NCI-H748 (cell line): ENCODE results near the gene ZNF644.
"Not testable (repeated sequence)": the region's sequence is repeated elsewhere in the genome, so short reads cannot be mapped to it uniquely, and the experiment has no call there.

Experiments
- DNase-seq: peaks from one replicate; lab custom pipeline; 2025; ENCODE audit not compliant: unreplicated experiment; lab: John Stamatoyannopoulos, UW

The ZNF644 gene

DNA sequence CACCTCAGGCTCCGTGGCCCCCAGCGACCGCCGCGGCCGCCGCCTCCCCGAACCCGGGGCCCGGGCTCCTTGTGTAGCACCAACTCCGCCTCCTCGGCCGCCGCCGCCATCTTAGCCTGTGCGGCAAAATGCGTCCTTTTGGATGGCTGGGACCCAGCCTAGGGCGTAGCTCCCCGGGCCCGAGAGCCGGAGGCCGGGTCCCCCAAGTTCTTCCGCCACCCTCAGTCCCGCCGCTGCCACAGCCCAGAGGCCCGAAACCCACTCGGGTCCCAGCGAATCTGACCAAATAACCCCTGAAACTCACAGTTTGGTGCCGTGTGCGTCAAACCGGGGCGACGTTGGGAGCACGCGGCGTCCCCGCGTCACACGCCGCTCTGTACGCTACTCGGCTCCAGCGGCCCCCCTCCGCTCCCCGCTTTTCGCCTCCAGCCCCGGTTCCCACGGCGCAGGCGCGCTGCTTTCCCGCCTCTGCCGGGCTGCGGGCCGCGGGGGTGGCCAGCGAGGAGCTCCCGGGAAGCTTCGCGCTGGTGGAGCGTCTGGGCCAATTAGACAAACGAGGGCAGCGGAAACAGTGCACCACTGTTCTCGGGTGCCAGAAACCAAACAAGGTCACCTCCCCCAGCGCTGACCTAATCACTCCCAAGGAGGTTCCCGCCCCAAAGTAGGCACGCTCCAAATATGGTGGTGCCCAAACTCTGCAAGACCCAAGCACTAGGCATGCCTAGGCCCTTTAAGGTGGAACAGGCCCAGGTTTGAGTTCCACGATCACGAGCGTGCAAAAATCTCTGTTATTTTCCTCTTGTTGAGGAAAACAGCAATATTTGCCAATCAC, at the start of gene ZNF644:
Gene ZNF644, minus strand, starts transcription at position 350 of the 832 bp plus-strand sequence. CDS start 39,682 bp downstream, outside the sequence.
- peak; percentile 90 for DNase-seq

DNA sequence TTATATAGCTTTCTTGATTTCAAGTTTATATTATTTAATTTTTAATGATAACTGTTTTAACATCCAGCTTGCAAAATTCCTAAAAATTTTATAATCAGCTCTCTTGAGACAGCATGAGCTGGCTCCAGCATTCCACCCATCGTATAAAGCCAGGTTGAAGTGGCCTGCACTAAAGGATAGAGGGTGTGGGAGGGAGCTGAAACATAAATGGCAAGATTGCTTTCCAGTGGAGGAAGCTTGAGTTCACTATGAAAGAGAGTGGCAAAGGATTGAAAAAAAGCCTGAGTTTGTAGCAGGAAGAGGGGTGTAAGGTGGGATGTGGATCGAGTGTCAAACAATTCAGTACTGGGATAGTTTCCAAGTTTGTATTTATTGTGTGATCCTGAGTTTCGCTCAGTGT, 48.5 kb upstream of the ZNF644 start:
- no peak for DNase-seq

DNA sequence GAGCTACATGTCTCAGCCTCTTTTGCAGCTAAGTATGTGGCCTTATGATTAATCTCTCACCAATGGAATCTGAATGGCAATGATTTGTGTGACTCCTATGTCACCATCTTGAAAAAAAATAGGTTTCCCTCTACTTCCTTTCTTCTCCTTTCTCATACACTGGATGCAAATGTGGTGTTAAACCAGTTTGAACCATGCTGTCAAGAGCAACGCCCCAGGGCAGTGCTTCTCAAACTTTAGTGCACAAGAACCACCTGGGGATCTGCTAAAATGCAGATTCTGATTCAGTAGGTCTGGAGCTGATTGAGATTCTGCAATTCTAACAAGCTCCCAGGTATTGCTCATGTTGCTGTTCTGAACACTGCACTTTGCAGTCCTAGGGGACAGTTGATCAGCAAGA, 44.7 kb upstream of the ZNF644 start:
- DNase-seq: no peak

DNA sequence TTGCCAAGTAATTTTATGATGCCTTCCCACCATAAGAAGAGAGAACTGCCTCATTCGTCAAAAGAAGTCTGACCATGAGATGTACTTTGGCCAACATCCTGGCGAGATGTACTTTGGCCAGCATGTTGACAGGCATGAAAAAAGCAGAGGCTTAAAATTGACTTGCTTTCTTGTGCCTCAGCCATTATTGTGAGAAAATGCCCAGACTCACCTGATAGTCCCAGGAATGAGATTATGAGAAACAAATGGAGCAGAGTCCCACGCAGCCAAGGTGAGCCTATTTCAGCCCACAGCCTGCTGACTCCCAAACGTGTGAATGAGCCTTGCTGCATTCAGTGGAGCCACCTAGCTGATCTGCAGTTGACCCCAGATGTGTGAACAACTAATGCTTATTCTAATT, 43.5 kb upstream of the ZNF644 start:
- DNase-seq: no peak

DNA sequence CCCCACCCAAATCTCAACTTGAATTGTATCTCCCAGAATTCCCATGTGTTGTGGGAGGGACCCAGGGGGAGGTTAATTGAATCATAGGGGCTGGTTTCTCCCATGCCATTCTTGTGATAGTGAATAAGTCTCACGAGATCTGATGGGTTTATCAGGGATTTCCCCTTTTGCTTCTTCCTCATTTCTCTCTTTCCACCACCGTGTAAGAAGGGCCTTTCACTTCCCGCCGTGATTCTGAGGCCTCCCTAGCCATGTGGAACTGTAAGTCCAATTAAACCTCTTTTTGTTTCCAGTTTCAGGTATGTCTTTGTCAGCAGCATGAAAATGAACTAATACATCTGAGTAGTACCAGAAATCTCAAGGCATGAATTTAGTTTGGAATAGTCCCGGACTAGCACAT, 41.6 kb upstream of the ZNF644 start:
- DNase-seq: not testable (repeated sequence)

DNA sequence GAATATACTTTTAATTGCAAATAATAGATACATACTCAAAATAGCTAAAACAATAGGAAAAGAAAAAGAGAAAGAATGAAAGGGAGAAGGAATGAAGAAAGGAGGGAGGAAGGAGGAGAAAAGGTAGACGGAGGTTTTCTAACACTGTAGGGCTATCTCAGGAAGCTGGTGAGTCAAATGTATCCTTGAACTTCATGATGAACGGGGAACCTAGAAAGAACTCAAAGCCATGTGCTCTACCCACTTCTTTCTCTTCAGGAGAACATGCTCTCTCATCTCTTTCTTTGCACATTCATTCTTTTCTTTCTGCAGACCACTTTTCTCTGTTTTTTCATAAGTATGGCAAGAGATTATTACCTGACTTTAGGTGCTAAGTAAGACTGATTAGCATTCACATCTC, 37.3 kb upstream of the ZNF644 start:
- no peak for DNase-seq

DNA sequence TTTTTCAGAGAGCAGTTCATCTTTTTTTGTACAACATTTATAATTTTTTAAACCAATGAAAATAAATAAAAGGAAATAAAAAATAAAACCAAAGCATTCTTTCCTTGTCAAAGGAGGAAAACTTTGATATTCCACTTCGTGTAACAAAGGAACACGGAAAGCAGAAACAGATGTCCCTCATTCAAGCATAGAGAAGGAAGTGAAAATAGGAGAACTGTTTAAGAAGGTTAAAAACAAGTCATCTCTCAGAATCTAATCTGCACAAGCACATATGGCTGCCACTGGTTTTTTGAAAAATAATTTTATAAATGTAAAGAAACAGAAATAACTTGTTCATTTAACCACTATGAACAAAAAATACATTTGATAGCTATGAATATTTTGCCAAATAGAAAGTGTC, 35.9 kb upstream of the ZNF644 start:
- DNase-seq: no peak

DNA sequence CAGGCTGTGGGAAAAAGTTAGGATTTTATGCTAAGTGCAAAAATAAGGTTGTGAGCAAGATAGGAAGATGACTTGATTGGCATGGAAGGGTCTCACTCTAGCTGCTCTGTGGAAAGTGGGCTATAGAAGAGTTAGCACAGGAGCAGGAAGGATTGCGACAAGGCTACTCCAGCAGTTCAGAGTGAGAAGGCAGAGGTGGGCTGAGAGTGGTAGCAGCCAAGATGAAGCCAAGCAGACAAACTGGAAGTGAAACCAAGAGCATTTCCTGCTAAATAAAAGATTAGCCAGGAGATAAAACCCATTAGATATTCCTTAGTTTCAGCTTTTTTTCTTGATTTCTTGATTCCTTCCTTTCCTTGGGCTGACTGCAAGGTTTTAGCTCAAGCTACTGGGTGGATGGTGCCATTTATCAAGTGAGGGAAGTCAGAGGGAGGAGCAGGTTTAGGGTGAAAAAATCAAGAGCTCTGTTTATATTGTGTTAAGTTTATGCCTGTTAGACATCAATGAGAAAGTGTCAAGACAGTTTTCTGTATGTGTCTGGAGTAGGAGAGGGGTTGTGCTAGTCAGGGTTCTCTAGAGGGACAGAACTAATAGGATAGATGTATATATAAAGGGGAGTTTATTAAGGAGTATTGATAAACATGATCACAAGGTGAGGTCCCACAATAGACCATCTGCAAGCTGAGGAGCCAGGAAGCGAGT, 33.1 kb upstream of the ZNF644 start:
- no peak for DNase-seq

DNA sequence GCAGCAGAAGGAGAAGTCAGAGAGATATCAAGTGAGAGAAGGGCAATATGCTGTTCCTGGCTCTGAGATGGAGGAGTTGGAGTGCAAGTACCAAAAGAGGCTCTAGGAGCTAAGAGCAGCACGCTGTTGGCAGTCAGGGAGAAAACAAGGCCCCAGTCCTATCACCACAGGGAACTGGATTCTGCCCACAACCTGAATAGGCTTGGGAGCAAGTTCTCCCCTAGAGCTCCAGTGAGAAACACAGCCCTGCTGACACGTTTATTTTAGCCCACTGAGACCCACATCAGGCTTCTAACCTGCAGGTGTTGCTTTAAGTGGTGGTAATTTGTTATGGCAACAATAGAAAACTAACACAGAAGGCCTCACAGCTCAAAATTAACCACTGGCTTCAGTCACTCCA, 31.8 kb upstream of the ZNF644 start:
- DNase-seq: peak; percentile 49

DNA sequence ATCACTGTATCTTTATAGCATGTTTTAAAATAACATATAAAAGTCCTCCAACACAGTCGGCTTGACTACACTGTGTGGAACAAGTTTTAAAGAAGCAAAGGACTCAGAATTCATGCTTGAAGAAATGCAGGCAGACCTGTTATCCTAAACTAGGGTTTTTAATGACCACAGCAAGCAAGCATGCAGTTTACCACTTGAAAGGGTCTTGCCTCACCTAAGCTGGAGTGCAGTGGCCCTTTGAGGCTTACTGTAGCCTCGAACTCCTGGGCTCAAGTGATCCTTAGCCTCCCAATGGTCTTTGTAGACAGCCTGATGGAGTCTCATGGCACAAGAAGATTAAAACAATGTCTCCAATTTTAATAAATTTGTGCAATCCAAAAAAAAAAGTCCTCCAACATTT, 27.7 kb upstream of the ZNF644 start:
- not testable (repeated sequence) for DNase-seq

DNA sequence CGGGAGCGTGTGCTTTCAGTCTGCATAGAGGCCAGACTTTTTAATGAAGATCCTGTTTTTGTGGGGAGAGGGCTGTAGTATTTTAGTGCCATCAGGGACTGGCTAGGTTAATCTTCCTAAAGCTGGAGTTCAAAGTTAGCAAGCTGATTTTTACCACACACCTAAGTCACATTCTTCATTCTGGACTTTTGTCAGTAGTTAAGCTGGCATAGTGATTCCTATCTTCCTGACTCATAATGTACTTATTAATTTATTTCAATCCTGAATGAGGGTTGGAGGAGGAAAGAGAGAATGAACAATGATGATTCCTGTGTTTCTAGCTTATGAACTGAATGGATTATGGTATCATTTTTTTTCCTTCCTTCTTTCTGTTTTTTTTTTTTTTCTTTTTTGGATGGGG, 24.9 kb upstream of the ZNF644 start:
- DNase-seq: no peak

DNA sequence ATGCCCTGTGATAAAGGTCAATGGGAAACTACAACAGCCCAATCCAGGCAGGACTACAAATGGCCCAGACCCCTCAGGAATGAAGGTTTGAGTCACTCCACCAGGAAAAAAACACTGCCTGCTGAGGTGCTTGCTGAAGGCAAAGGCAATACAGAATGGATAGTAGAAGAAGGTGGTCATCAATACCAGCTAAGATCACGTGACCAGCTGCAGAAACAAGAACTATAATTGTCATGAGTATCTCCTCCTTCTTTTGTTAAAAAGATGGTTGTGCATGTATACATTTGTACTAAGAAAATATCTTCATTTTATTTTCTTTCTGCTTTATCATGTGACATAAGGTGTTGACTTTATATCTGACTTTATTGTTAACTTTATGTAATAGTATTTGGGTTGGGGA, 23.4 kb upstream of the ZNF644 start:
- DNase-seq: no peak

DNA sequence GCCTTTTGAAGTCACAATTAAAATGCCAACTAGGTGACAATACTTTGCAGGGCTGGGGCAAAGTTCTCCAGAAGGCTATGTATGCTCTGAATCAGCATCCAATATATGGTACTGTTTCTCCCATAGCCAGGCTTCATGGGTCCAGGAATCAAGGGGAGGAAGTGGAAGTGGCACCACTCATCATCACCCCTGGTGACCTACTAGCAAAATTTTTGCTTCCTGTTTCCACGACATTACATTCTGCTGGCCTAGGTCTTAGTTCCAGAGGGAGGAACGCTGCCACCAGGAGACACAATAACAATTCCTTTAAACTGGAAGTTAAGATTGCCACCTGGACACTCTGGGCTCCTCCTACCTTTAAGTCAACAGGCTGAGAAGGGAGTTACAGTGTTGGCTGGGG, 22.9 kb upstream of the ZNF644 start:
- DNase-seq: not testable (repeated sequence)

DNA sequence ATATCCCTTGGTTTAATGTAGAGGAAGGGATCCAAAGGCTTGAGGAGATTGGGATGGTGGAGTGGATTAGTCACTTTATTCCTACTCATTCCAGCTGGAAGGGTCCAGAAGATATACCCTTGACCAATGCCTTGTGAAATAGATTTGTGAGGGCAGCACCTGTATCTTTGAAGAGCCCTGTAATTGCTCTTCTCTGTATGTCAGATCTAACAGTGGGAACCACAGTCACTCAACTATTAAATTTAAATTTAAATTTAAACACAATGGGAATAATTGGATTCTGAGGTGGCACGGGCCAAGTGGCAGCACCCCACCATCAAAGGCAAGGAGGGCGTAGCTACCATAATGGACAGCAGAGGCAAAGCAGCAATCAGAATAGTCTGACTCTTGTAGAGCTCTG, 20.5 kb upstream of the ZNF644 start:
- DNase-seq: not testable (repeated sequence)

DNA sequence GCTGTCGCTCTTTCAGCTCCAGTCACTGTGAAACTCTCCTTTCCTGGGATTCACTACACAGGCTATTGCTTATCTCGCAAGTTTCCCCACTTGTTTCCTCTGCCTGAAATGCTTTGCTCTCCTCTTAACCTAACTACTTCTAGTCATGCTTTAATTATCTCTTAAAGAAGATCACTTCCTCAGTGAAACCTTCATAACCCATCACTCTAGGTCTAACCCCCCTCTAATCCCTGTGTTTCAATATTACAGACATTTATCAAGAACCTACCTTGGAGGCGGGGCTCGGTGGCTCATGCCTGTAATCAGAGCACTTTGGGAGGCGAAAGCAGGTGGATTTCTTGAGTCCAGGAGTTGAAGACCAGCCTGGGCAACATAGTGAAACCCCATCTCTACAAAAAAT, 16.7 kb upstream of the ZNF644 start:
- no peak for DNase-seq

DNA sequence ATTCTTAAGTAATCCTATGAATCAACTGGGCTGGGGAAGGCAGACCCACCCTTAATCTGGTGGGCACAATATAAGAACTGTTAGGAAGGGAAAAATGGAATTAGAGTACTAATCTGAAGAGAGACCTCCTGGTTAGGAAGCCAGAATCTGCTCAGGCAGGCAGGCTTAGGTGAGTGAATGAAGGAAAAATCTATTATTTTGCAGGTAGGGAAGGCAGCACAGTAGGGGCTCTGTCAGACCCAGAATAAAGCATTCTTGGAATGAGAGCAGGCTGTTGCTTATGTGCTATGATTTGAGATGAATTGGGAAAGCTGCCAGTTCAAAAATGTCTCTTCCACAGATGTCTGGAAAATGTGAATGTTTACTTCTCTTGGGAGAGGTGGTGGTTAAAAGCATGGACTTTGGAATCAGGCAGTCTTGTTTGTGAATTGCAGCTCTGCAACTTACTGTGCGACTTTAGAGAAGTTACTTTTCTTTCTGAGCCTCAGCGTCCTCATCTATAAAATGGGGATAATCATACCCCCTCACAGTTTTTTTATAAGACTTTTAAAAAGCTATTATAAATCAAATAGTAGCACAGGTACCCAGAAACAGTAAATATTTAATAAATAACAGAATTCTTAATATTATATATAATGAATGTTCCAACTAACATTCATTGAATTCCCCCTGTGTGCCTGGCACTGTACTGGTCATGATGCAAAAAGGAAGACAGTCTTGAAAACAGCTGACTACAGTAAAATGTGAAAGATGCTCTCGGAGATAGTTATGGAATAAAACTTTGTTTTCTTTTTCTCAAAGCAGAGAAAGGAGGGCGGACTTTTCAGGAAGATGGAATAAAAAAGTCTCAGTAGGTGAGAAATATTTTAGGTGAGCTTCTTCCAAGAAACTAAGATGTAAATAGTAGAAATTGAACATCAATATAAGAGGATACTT, 15.3 kb upstream of the ZNF644 start:
- DNase-seq: no peak

DNA sequence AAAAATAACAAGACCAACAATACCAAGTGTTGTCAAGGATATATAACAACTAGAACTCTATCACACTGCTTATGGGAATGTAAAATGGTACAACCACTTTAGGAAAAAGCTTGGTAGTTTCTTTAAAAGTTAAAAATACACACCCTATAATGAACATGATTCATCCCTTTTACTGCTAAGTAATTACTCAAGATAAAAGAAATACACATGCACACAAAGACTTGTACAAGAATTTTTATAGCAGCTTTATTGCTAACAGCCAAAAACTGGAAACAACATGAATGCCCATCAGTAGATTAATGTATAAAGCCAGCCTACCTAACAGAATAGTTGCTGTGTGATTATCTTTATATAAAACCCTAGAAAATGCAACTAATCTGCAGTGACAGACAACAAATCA, 10.5 kb upstream of the ZNF644 start:
- DNase-seq: no peak

DNA sequence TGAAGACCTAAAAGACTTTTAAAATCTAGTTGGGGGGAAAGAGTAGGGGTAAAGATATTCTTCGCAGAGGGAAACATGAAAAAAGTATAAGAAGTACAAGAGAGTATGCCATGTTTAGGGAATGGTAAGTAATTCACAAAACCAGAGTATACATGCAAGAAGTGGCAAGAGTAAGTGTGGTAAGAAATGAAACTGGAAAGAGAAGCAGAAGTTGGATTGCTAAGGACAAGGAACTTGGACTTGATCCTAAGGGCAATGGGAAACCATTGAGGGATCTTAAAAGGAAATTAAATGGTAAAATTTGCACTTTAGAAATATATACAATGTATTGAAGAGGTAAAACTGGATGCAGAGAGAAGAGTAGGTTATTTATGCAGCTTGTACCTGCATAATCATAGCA, 9.2 kb upstream of the ZNF644 start:
- no peak for DNase-seq

DNA sequence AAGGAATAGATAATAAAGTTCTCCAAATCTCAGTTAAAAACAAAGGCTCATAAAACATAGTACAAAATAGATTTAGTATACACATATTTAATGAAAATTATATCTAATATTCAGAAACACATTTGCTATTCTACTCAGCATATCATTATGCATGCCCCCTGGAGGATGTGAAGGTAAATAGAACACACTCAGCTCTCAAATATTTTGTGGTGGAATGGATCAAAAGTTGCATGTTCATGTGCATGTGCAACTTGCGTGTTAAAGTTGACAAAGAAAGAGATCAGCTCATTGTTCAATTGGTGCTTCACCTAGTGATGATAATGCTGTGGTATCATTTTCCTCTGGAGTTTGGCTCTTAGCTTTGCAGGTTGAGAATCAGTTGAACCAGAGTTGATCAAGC, 4.9 kb upstream of the ZNF644 start:
- no peak for DNase-seq

DNA sequence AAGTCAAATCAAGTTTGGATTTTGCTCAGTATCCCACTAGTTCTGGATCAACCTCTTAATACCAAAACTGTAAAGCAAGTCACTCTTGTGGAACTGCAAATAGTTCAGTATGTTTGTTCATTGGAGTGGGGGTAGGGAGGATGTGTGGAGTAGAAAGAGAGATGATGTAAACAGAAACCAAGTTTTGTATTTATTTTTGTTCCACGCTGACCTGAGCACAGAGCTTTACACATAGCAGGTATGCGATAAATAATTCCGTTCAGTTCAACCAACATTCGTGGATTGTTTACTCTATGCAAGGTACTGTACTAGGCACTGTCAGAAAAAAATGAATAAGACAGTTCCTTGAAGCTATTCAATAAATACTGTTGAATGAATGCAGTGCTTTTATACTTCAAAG, 4.5 kb upstream of the ZNF644 start:
- no peak for DNase-seq

DNA sequence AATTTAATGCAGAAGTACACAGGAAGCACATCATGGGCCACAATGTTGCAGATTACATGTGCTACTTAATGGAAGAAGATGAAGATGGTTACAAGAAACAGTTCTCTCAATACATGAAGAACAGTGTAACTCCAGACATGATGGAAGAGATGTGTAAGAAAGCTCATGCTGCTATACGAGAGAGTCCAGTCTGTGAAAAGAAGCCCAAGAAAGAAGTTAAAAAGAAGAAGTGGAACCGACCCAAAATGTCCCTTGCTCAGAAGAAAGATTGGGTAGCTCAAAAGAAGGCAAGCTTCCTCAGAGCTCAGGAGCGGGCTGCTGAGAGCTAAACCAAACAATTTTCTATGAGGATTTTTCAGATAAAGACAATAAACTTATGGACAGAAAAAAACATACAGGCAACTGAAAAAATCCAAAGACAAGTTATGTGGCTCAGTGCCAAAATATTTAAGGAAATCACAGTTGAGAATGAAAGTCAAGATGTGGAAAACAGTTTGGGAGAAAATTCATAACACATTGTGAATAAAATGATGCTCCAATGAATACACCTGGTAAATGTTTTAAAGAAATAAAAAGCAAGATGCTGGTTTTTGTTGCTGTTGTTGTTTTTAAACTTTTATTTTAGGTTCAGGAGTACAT, 2.8 kb upstream of the ZNF644 start:
- DNase-seq: no peak
